Measurements from ENCODE around the gene TMPRSS2.
"Not testable (repeated sequence)": the region's sequence is repeated elsewhere in the genome, so short reads cannot be mapped to it uniquely, and the experiment has no call there.

Gene TMPRSS2

GRCh38 chr21:41425954-41426675 lies 81.8 kb downstream of the TMPRSS2 start, which contains the start of gene MX1:
Gene MX1, plus strand, starts transcription at chr21:41426239. Its CDS starts 5,832 bp downstream, at chr21:41432071.
- DNase-seq (ENCODE audit: low read depth) = no peak

GRCh38 chr21:41425588-41425953 lies 82.4 kb downstream of the TMPRSS2 start:
- DNase-seq (ENCODE audit: low read depth) = no peak

- DNase-seq (ENCODE audit: low read depth) = not testable (repeated sequence)
Observed at GRCh38 chr21:41423305-41423636, 84.7 kb downstream of the TMPRSS2 start.

- no peak for DNase-seq (ENCODE audit: low read depth)
Observed at GRCh38 chr21:41422546-41423304, 85.2 kb downstream of the TMPRSS2 start.

GRCh38 chr21:41420998-41421397 lies 87.0 kb downstream of the TMPRSS2 start:
- not testable (repeated sequence) for DNase-seq (ENCODE audit: low read depth)

GRCh38 chr21:41419921-41420862 lies 87.8 kb downstream of the TMPRSS2 start:
- DNase-seq (ENCODE audit: low read depth) = no peak

- DNase-seq (ENCODE audit: low read depth) = no peak
Observed at GRCh38 chr21:41418956-41419680, 88.8 kb downstream of the TMPRSS2 start.

GRCh38 chr21:41418393-41418792 lies 89.6 kb downstream of the TMPRSS2 start:
- DNase-seq (ENCODE audit: low read depth) = no peak

- not testable (repeated sequence) for DNase-seq (ENCODE audit: low read depth)
Observed at GRCh38 chr21:41417505-41417904, 90.5 kb downstream of the TMPRSS2 start.
